Adrenal gland (tissue), 12 donors: Measurements from ENCODE around the gene PRR14L. TPM values are rescaled to one million over a fixed set of nuclear protein-coding genes. Genes with fewer than 3 reads are reported as not detected.
A peak's percentile ranks its signal among the peaks of the same experiment; 100 is the strongest.

Experiments used
- DNase-seq, 7 donors: peaks; one replicate each; pipeline ENCODE4 v3.0.0-alpha.2; 2019 to 2020
- H3K27ac ChIP-seq, 5 donors: fragments of 200-600 bp; sonication (generic) in 4 of 5; 1 replicate in 3 of 5; 2 replicates in 2 of 5; pipeline versions ENCODE4 v1.5.1 to v1.8.0; 2016 to 2020; ENCODE audit warnings: mild to moderate bottlenecking in 1 of 5
- H3K27me3 ChIP-seq: fragments of 200-600 bp; 2 replicates; pipeline ENCODE4 v1.8.0; 2021
- H3K36me3 ChIP-seq, 2 donors: fragments of 200-600 bp; replicated peaks in 1 of 2; 1 replicate in 1 of 2; 2 replicates in 1 of 2; pipeline versions ENCODE4 v1.5.1 to v1.8.0; 2018 to 2022
- H3K4me1 ChIP-seq, 2 donors: fragments of 200-600 bp; replicated peaks in 1 of 2; 1 replicate in 1 of 2; 2 replicates in 1 of 2; pipeline versions ENCODE4 v1.5.1 to v1.8.0; 2018 to 2021
- H3K4me3 ChIP-seq, 4 donors: fragments of 200-600 bp; sonication (generic) in 3 of 4; one replicate each; pipeline ENCODE4 v1.5.1; 2016 to 2018
- H3K9me3 ChIP-seq, 3 donors: fragments of 200-600 bp; sonication (generic) in 1 of 3; replicated peaks in 1 of 3; 1 replicate in 2 of 3; 2 replicates in 1 of 3; pipeline versions ENCODE4 v1.5.1 to v1.8.0; 2016 to 2021
- CTCF ChIP-seq, 6 experiments: fragments of 450-650 bp in 4 of 6; fragments of 200-600 bp in 2 of 6; sonication (generic) in 1 of 6; IDR thresholded peaks; 1 replicate in 5 of 6; 2 replicates in 1 of 6; pipeline versions ENCODE4 v1.5.1 to v1.8.0; 2016 to 2021; ENCODE audit warnings: antibody characterized with exemption in 6 of 6, mild to moderate bottlenecking in 2 of 6, moderate library complexity in 1 of 6
- POLR2A ChIP-seq, 2 donors: fragments of 450-650 bp; IDR thresholded peaks; one replicate each; pipeline ENCODE4 v1.6.1; 2017; ENCODE audit warnings: antibody characterized with exemption in 2 of 2, mild to moderate bottlenecking in 2 of 2, moderate library complexity in 1 of 2
- WGBS, 4 donors: extraction: QIAGEN DNeasy Blood & Tissue Kit in 2 of 4; methylation state at CpG; one replicate each; pipeline versions ENCODE4 v1.1.5 to v1.1.7; 2013 to 2017; 5-methylcytosine and 5-hydroxymethylcytosine counted together
- intact Hi-C, 2 donors: fragments of 100-400 bp; cut with DNase I; formaldehyde crosslinking; loops; one replicate each; pipeline versions ENCODE4 v1.14.1 to v1.15.0; 2022 to 2023
- polyA plus RNA-seq, 3 donors: library from polyadenylated mRNA; stranded (reverse); fragments of 200-250 nt in 2 of 3; fragments of 350-450 nt in 1 of 3; fragmentation: Illumina TruSeq in 1 of 3; extraction: RNeasy Lipid Tissue Mini Kit (QIAGEN cat#74804) in 1 of 3; gene quantifications; one replicate each; pipeline ENCODE4 v1.2.3, GENCODE V29; 2013 to 2014
- total RNA-seq, 9 donors: library from RNA; depleted of rRNA in 4 of 9; stranded (reverse); fragments of >200 nt in 4 of 9; fragments of 120-200 nt in 1 of 9; fragmentation: NEBNext Ultra II Directional in 1 of 9; extraction: Animal tissue kit (Norgen Biotek cat#: 25700) in 1 of 9; gene quantifications; one replicate each; pipeline versions ENCODE4 v1.1.0 to v1.2.4, GENCODE V29; 2013 to 2023
- donor health status: healthy with polysubstance abuse.
- donor health status: Bipolar disorder and iron deficiency.
- donor health status: DM: yes; HTN: yes; CAD: no.
- donor health status: DM: no; HTN: no; CAD: no.
- donor health status: DM: no; HTN: no; CAD: no.
- donor health status: DM: yes; HTN: yes; CAD: no.

The PRR14L gene
- total and polyA plus RNA-seq, 12 donors: 6.8 to 53.6 (median 23.1) TPM

GRCh38 chr22:31757265-31757664, 7.3 kb upstream of the PRR14L start:
- Histone ChIP-seq H3K27me3 (no peaks in the 10 kb centered on the region), H3K36me3 (peaks cover 0 to 35% of the 10 kb centered on the region in 2 donors), H3K27ac (no peak overlapping the region), H3K4me1 (peaks cover 20 to 42% of the 10 kb centered on the region in 2 donors), H3K9me3 (no peaks in the 10 kb centered on the region), H3K4me3 (no peak overlapping the region)
- intact Hi-C loops: no loop called here
- DNase-seq: peak in 4 of 7 donors; percentile 25 to 52 (median 38)
- TF ChIP-seq CTCF (IDR thresholded peaks at IDR 0.05) (no peak), POLR2A (IDR thresholded peaks at IDR 0.05) (no peak)
- 19 to 47% (median 25%) methylated on average over 1 of the region's 1 CpG for WGBS, 4 donors

- Histone ChIP-seq H3K9me3 (no peaks in the 10 kb centered on the region), H3K4me1 (peaks cover 25 to 50% of the 10 kb centered on the region in 2 donors), H3K4me3 (peak overlapping the region in 2 of 4 donors; percentile 72 to 82), H3K27me3 (no peaks in the 10 kb centered on the region), H3K27ac (peak overlapping the region in 4 of 5 donors; percentile 90 to 97 (median 96)), H3K36me3 (peaks cover 0 to 18% of the 10 kb centered on the region in 2 donors)
- 18 to 28% (median 24%) methylated on average over 6 of the region's 6 CpGs for WGBS, 4 donors
- no peak for TF ChIP-seq POLR2A (IDR thresholded peaks at IDR 0.05)
- no peak for TF ChIP-seq CTCF (IDR thresholded peaks at IDR 0.05)
- intact Hi-C loops: no loop called here
- DNase-seq: no peak
Observed at GRCh38 chr22:31754813-31755212, 4.9 kb upstream of the PRR14L start.

DNA sequence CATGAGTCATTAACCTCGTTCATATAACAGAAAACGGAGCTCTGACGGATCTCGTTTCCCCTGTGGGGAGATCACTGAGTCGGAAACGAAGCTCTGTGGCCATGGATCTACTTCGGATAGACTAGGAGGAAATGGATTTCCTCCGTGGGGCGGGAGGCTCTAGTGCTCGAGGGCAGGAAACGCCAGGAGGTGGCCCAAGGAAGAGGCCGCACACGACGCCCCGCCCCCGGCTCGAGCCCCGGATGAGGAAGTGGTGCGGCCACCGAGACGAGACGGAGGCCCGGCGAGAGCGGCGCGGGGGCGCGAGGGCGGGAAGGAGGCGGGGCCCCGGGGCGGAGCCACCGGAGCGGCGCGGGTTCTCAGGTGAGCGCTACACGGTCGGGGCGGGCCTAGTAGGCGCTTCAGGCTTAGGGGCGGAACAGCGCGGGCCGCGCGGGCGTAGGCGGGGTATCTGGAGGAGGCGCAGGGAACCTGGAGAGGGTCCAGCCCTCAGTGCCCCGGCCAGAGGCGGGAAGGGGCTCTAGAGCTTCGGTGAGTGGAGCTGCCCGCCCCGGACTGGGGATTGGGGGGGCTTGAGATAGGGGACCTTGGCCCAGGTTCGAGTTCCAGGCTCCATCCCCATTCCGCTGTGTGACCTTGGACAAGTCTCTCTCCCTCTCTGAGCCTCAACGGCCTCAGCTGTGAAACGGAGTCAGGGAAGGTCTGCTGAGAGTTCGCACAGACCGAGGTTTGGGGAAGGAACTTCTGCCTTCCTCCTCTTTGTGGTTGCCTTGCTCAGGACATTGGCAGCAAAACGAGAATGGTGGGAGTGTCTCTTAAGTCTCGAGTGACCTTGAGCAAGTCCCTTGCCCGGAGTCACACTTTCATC, 3.9 kb upstream of the PRR14L start, which contains the start of gene DEPDC5:
DEPDC5 (plus strand) TSS at position 386 of the 868 bp plus-strand sequence. CDS start 903 bp downstream, outside the sequence.
- TF ChIP-seq CTCF (IDR thresholded peaks at IDR 0.05): peak in 1 of 6 experiments; percentile 4
- peak; percentile 55 to 80 for TF ChIP-seq POLR2A (IDR thresholded peaks at IDR 0.05)
- Histone ChIP-seq H3K9me3 (no peaks in the 10 kb centered on the region), H3K4me1 (peaks cover 29 to 54% of the 10 kb centered on the region in 2 donors), H3K4me3 (peak within 1 kb of the TSS in 3 of 4 donors; percentile 64 to 82 (median 72)), H3K27ac (peak within 1 kb of the TSS; percentile 90 to 97 (median 95)), H3K27me3 (no peaks in the 10 kb centered on the region), H3K36me3 (peaks cover 0 to 11% of the 10 kb centered on the region in 2 donors)
- WGBS, 4 donors: 0 to 3% (median 1%) methylated on average over 4 to 65 of the region's 65 CpGs
- DNase-seq: peak; percentile 95 to 97 (median 96)
- intact Hi-C loops: no loop called here

- Histone ChIP-seq H3K4me3 (peak overlapping the region in 3 of 4 donors; percentile 32 to 82 (median 72)), H3K9me3 (no peaks in the 10 kb centered on the region), H3K27ac (peak overlapping the region; percentile 90 to 97 (median 95)), H3K36me3 (peaks cover 0 to 4% of the 10 kb centered on the region in 2 donors), H3K27me3 (no peaks in the 10 kb centered on the region), H3K4me1 (peaks cover 36 to 61% of the 10 kb centered on the region in 2 donors)
- intact Hi-C loops: no loop called here
- peak; percentile 50 to 82 (median 59) for DNase-seq
- WGBS, 4 donors: 4 to 6% (median 5%) methylated on average over 8 to 20 of the region's 20 CpGs
- no peak for TF ChIP-seq POLR2A (IDR thresholded peaks at IDR 0.05)
Observed at GRCh38 chr22:31753005-31753633, 3.2 kb upstream of the PRR14L start.
